Measurements from ENCODE around the gene ILK.

GRCh38 chr11:6614446-6614845 is 10.9 kb downstream of the ILK start:
- TF ChIP-seq POLR2A (IDR thresholded peaks at IDR 0.05): no peak
- no peak for TF ChIP-seq CTCF (IDR thresholded peaks at IDR 0.05)

Data from testis (tissue), 2 donors.